KMS-11 (cell line): ENCODE measurements around the gene TSPAN7.

ENCODE experiments used
- H2AFZ ChIP-seq: fragments of 200-600 bp; sonication (generic); 2 replicates; pipeline ENCODE4 v1.6.1; 2016; ENCODE audit warnings: antibody characterized with exemption, mixed run types, low read depth
- H3K27ac ChIP-seq: fragments of 200-600 bp; sonication (generic); 2 replicates; pipeline ENCODE4 v1.6.1; 2016; ENCODE audit warnings: mild to moderate bottlenecking, mixed run types
- H3K27me3 ChIP-seq: fragments of 200-600 bp; sonication (generic); 2 replicates; pipeline ENCODE4 v1.6.1; 2017; ENCODE audit warnings: mild to moderate bottlenecking, low read depth, mixed run types, moderate library complexity; ENCODE audit not compliant: insufficient read depth
- H3K36me3 ChIP-seq: fragments of 200-600 bp; sonication (generic); 2 replicates; pipeline ENCODE4 v1.6.1; 2017; ENCODE audit warnings: mild to moderate bottlenecking, mixed run types; ENCODE audit not compliant: insufficient read depth
- H3K4me1 ChIP-seq: fragments of 200-600 bp; sonication (generic); 2 replicates; pipeline ENCODE4 v1.6.1; 2016; ENCODE audit warnings: mild to moderate bottlenecking, low read depth, mixed run types; ENCODE audit not compliant: poor library complexity, severe bottlenecking
- H3K4me2 ChIP-seq: fragments of 200-600 bp; sonication (generic); 2 replicates; pipeline ENCODE4 v1.7.0; 2016; ENCODE audit warnings: mild to moderate bottlenecking, mixed run types
- H3K4me3 ChIP-seq: fragments of 200-600 bp; sonication (generic); IDR thresholded peaks from 2 replicates; pipeline ENCODE4 v1.6.1; 2017; ENCODE audit warnings: low read depth, low read length, mixed read lengths; ENCODE audit not compliant: insufficient read depth
- H3K79me2 ChIP-seq: fragments of 200-600 bp; sonication (generic); 2 replicates; pipeline ENCODE4 v1.6.1; 2016; ENCODE audit warnings: low read depth, mixed run types; ENCODE audit not compliant: insufficient read depth
- H3K9ac ChIP-seq: fragments of 200-600 bp; sonication (generic); 2 replicates; pipeline ENCODE4 v1.6.1; 2016; ENCODE audit warnings: mild to moderate bottlenecking, mixed run types
- H4K20me1 ChIP-seq: fragments of 200-600 bp; sonication (generic); 2 replicates; pipeline ENCODE4 v1.6.1; 2016; ENCODE audit warnings: mild to moderate bottlenecking, mixed run types; ENCODE audit not compliant: insufficient read depth
- CTCF ChIP-seq: fragments of 200-600 bp; sonication (generic); conservative IDR thresholded peaks from 2 replicates; pipeline ENCODE4 v1.6.1; 2017; ENCODE audit warnings: low read depth, mild to moderate bottlenecking, antibody characterized with exemption, low read length, moderate library complexity, mixed read lengths

Gene TSPAN7

GRCh38 chrX:38561126-38561868 is at the start of gene TSPAN7:
TSPAN7 (plus strand) TSS chrX:38561542; CDS start chrX:38561547, 5 bp downstream.
- TF ChIP-seq CTCF = no peak
- Histone ChIP-seq H3K27ac (no peak within 1 kb of the TSS), H3K27me3 (no peaks in the 10 kb centered on the region), H2AFZ (peak within 1 kb of the TSS; percentile 86), H3K79me2 (no peaks in the 10 kb centered on the region), H3K9ac (peak within 1 kb of the TSS; percentile 39; the same call in 1 of the 2 replicates), H3K4me1 (no peaks in the 10 kb centered on the region), H3K4me2 (peak within 1 kb of the TSS; percentile 57), H3K4me3 (no peak within 1 kb of the TSS), H4K20me1 (no peaks in the 10 kb centered on the region), H3K36me3 (no peaks in the 10 kb centered on the region)

- Histone ChIP-seq H3K27ac (no peak overlapping the region), H3K36me3 (no peaks in the 10 kb centered on the region), H2AFZ (no peak overlapping the region), H3K9ac (no peak overlapping the region), H3K79me2 (no peaks in the 10 kb centered on the region), H3K4me1 (no peaks in the 10 kb centered on the region), H4K20me1 (no peaks in the 10 kb centered on the region), H3K4me3 (no peak overlapping the region), H3K27me3 (no peaks in the 10 kb centered on the region), H3K4me2 (no peak overlapping the region)
- no peak for TF ChIP-seq CTCF
Measured at GRCh38 chrX:38513112-38513742, 48.1 kb upstream of the TSPAN7 start.

GRCh38 chrX:38514016-38514854 is 47.1 kb upstream of the TSPAN7 start:
- Histone ChIP-seq H3K4me2 (no peak overlapping the region), H3K4me1 (no peaks in the 10 kb centered on the region), H3K27me3 (no peaks in the 10 kb centered on the region), H3K27ac (no peak overlapping the region), H4K20me1 (no peaks in the 10 kb centered on the region), H3K4me3 (no peak overlapping the region), H2AFZ (no peak overlapping the region), H3K9ac (no peak overlapping the region), H3K36me3 (no peaks in the 10 kb centered on the region), H3K79me2 (no peaks in the 10 kb centered on the region)
- TF ChIP-seq CTCF = no peak

GRCh38 chrX:38515291-38515690 is 46.1 kb upstream of the TSPAN7 start:
- H3K27ac ChIP-seq = no peak overlapping the region
- H3K79me2 ChIP-seq = no peaks in the 10 kb centered on the region
- H3K4me1 ChIP-seq = no peaks in the 10 kb centered on the region
- H3K9ac ChIP-seq = no peak overlapping the region
- no peak overlapping the region for H3K4me2 ChIP-seq
- H3K27me3 ChIP-seq = no peaks in the 10 kb centered on the region
- no peaks in the 10 kb centered on the region for H4K20me1 ChIP-seq
- no peak for TF ChIP-seq CTCF
- H2AFZ ChIP-seq = no peak overlapping the region
- no peak overlapping the region for H3K4me3 ChIP-seq
- no peaks in the 10 kb centered on the region for H3K36me3 ChIP-seq
